NCI-H2107 treated with DMSO at 0.1 percent for 48 hours (cell line): ENCODE results near the gene FAM118A.
"Not testable (repeated sequence)": the region's sequence is repeated elsewhere in the genome, so short reads cannot be mapped to it uniquely, and the experiment has no call there.

Experiments used
- DNase-seq: peaks from one replicate; lab custom pipeline; 2025; ENCODE audit not compliant: unreplicated experiment; lab: John Stamatoyannopoulos, UW

The FAM118A gene

GRCh38 chr22:45281010-45281409 lies 28.7 kb upstream of the FAM118A start:
- no peak for DNase-seq

GRCh38 chr22:45284705-45285262 lies 24.9 kb upstream of the FAM118A start, which contains the start of gene UPK3A:
Gene UPK3A, plus strand, starts transcription at chr22:45284949. Its CDS starts 65 bp downstream, at chr22:45285014.
- DNase-seq: no peak

GRCh38 chr22:45285263-45286058 lies 24.3 kb upstream of the FAM118A start:
- no peak for DNase-seq

- no peak for DNase-seq
These were observed 22.7 kb upstream of the FAM118A start for GRCh38 chr22:45286854-45287551.

- peak; percentile 12 for DNase-seq
These were observed 19.3 kb upstream of the FAM118A start for GRCh38 chr22:45290410-45290936.

GRCh38 chr22:45291061-45291930 lies 18.4 kb upstream of the FAM118A start:
- DNase-seq: no peak

- DNase-seq: no peak
These were observed 17.8 kb upstream of the FAM118A start for GRCh38 chr22:45291931-45292290.

- no peak for DNase-seq
These were observed 16.8 kb upstream of the FAM118A start for GRCh38 chr22:45292731-45293442.

- no peak for DNase-seq
These were observed 15.7 kb upstream of the FAM118A start for GRCh38 chr22:45294030-45294429.

- DNase-seq: not testable (repeated sequence)
These were observed 14.7 kb upstream of the FAM118A start for GRCh38 chr22:45295004-45295403.

- DNase-seq: no peak
These were observed 14.2 kb upstream of the FAM118A start for GRCh38 chr22:45295492-45295891.

GRCh38 chr22:45296628-45297297 lies 13.0 kb upstream of the FAM118A start:
- DNase-seq: no peak

- no peak for DNase-seq
These were observed 10.7 kb upstream of the FAM118A start for GRCh38 chr22:45298934-45299505.

- DNase-seq: no peak
These were observed 7.0 kb upstream of the FAM118A start for GRCh38 chr22:45302751-45303150.

- DNase-seq: no peak
These were observed 6.6 kb upstream of the FAM118A start for GRCh38 chr22:45303181-45303580.

- no peak for DNase-seq
These were observed 4.8 kb upstream of the FAM118A start for GRCh38 chr22:45304971-45305370.

- DNase-seq: no peak
These were observed 4.2 kb upstream of the FAM118A start for GRCh38 chr22:45305456-45306075.

GRCh38 chr22:45306139-45306538 lies 3.6 kb upstream of the FAM118A start:
- no peak for DNase-seq

GRCh38 chr22:45308391-45308956 lies 1.3 kb upstream of the FAM118A start:
- no peak for DNase-seq
